ENCODE results near the gene LHFPL3.

Gene LHFPL3

DNA sequence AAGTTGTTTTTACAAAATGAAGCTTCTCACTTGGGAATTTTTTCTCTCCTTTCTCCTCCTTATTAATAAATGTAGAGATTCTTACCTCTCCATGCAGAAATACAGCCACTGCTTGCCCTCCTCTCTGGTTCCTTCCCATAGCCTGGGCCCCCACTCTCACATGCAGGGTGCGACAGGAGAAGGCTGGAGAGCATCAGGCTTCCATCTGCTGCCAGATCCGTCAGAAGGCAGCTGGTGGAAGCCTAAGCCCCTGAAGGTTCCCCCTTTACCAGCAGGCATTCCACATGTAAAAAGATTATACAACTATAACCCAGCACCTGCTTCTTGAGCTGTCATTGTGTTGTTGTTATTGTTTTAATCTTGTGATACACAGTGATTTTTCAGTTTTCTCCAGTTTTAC, 314.2 kb downstream of the LHFPL3 start:
- H3K4me3 ChIP-seq (ENCODE audit: low read depth, low read length) = no peak overlapping the region
- TF ChIP-seq, protein P1, sequence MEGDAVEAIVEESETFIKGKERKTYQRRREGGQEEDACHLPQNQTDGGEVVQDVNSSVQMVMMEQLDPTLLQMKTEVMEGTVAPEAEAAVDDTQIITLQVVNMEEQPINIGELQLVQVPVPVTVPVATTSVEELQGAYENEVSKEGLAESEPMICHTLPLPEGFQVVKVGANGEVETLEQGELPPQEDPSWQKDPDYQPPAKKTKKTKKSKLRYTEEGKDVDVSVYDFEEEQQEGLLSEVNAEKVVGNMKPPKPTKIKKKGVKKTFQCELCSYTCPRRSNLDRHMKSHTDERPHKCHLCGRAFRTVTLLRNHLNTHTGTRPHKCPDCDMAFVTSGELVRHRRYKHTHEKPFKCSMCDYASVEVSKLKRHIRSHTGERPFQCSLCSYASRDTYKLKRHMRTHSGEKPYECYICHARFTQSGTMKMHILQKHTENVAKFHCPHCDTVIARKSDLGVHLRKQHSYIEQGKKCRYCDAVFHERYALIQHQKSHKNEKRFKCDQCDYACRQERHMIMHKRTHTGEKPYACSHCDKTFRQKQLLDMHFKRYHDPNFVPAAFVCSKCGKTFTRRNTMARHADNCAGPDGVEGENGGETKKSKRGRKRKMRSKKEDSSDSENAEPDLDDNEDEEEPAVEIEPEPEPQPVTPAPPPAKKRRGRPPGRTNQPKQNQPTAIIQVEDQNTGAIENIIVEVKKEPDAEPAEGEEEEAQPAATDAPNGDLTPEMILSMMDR (IDR thresholded peaks at IDR 0.05; ENCODE audit: low read depth, low read length) = no peak

- TF ChIP-seq, protein P1 (IDR thresholded peaks at IDR 0.05; ENCODE audit: low read depth, low read length) = no peak
- no peak overlapping the region for H3K4me3 ChIP-seq (ENCODE audit: low read depth, low read length)
Measured at GRCh38 chr7:104643587-104644217, 315.3 kb downstream of the LHFPL3 start.

GRCh38 chr7:104650991-104651640, 322.7 kb downstream of the LHFPL3 start:
- TF ChIP-seq, protein P1 (IDR thresholded peaks at IDR 0.05; ENCODE audit: low read depth, low read length) = no peak
- no peak overlapping the region for H3K4me3 ChIP-seq (ENCODE audit: low read depth, low read length)

GRCh38 chr7:104652434-104652833, 324.0 kb downstream of the LHFPL3 start:
- TF ChIP-seq, protein P1 (IDR thresholded peaks at IDR 0.05; ENCODE audit: low read depth, low read length) = no peak
- no peak overlapping the region for H3K4me3 ChIP-seq (ENCODE audit: low read depth, low read length)

DNA sequence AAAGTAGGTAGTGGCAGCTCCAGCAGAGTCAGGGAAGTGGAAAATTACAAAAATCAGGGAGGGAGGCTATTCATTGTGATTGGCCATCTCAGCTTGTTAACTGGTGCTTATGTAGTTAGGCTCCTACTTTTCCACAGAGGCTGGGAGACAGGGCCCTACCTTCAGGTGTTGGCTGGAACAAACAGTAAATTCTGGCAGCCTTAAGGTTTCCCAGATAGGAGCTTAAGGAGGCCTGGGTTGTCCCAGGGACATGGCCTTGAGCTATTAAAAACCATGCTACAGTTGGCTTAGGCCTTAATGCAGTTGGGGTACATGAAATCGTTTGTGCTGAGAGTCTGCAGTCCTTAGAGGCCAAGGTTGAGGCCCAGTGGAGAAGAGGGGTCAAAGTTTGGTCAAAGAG, 324.5 kb downstream of the LHFPL3 start:
- TF ChIP-seq, protein P1 (IDR thresholded peaks at IDR 0.05; ENCODE audit: low read depth, low read length) = no peak

DNA sequence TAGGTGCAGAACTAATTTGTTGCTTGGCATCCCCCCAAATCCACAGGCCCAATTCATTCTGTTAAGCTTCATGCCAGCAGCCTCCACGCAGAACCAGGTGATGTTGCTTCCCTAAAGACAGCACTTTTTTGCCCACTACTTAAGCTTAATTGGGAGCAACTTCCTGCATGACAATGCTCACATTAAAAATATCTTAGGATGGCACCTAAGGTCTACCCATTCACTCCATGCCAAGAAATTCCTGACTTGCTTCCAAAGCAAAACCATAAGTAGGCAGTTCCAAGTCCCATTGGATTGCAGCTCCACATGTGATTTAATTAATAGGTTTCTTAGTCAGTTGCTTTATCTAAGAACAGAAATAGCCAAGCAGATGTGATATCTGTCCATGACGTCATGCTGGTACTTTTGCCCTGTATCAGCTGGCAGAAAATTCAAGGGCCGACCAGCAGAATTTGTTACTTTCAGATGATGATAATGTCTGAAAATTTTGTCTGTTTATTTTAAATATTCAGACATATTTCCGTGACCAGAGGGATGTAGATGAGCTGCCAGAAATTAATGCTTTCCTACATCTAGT, 325.5 kb downstream of the LHFPL3 start:
- TF ChIP-seq, protein P1 (IDR thresholded peaks at IDR 0.05; ENCODE audit: low read depth, low read length) = no peak
- no peak overlapping the region for H3K4me3 ChIP-seq (ENCODE audit: low read depth, low read length)

More for the DNA sequence above, 324.5 kb downstream of the LHFPL3 start:
- no peak overlapping the region for H3K4me3 ChIP-seq (ENCODE audit: low read depth, low read length)

- TF ChIP-seq, protein P1 (IDR thresholded peaks at IDR 0.05; ENCODE audit: low read depth, low read length) = no peak
Measured at GRCh38 chr7:104655592-104655991, 327.2 kb downstream of the LHFPL3 start.

More at GRCh38 chr7:104655592-104655991, 327.2 kb downstream of the LHFPL3 start:
- no peak overlapping the region for H3K4me3 ChIP-seq (ENCODE audit: low read depth, low read length)

All from WI38 (cell line).